Measurements from ENCODE around the gene DMBT1. TPM values are rescaled to one million over a fixed set of nuclear protein-coding genes. Genes with fewer than 3 reads are reported as not detected.

DMBT1 gene
- total RNA-seq, 1 experiment from 2014 or later, result 4.6 TPM

- H3K27me3 Mint-ChIP-seq (ENCODE audit: unreplicated experiment), result peaks cover 18% of the 10 kb centered on the region
- CTCF ChIA-PET, result interaction anchor here (1.3 kb wide), 1 partner anchor 50 kb away, joined by 3 read pairs; no protein-coding TSS in a partner anchor
- H3K9me3 Mint-ChIP-seq (ENCODE audit: low read depth, unreplicated experiment), result no peaks in the 10 kb centered on the region
- TF ChIP-seq CTCF (IDR thresholded peaks at IDR 0.05; ENCODE audit: unreplicated experiment), result no peak
- DNase-seq, result no peak
- no peaks in the 10 kb centered on the region for H3K36me3 Mint-ChIP-seq (ENCODE audit: insufficient read depth, unreplicated experiment)
- H3K27ac Mint-ChIP-seq (ENCODE audit: unreplicated experiment), result no peak overlapping the region
- no peak overlapping the region for H3K4me3 Mint-ChIP-seq (ENCODE audit: low read depth, unreplicated experiment)
- BruUV-seq (replicated peaks), result no TSS peak
- intact Hi-C loops (cut with micrococcal nuclease; ENCODE audit: unreplicated experiment), result no loop called here
- no peaks in the 10 kb centered on the region for H3K4me1 Mint-ChIP-seq (ENCODE audit: low read depth, unreplicated experiment)
These were observed 44.8 kb upstream of the DMBT1 start for GRCh38 chr10:122515588-122516231.

- CTCF ChIA-PET, result interaction anchor here (0.7 kb wide), 1 partner anchor 943 kb away, joined by 4 read pairs; no protein-coding TSS in a partner anchor
- Mint-ChIP-seq H3K4me3 (ENCODE audit: low read depth, unreplicated experiment) (no peak overlapping the region), H3K27ac (ENCODE audit: unreplicated experiment) (no peak overlapping the region)
These were observed 43.8 kb upstream of the DMBT1 start for GRCh38 chr10:122516734-122517133.

GRCh38 chr10:122519144-122519543 lies 41.4 kb upstream of the DMBT1 start:
- no peaks in the 10 kb centered on the region for H3K4me1 Mint-ChIP-seq (ENCODE audit: low read depth, unreplicated experiment)

More at GRCh38 chr10:122516734-122517133, 43.8 kb upstream of the DMBT1 start:
- intact Hi-C loops (cut with micrococcal nuclease; ENCODE audit: unreplicated experiment), result no loop called here
- TF ChIP-seq CTCF (IDR thresholded peaks at IDR 0.05; ENCODE audit: unreplicated experiment), result no peak
- DNase-seq, result no peak
- no peaks in the 10 kb centered on the region for H3K9me3 Mint-ChIP-seq (ENCODE audit: low read depth, unreplicated experiment)
- no peaks in the 10 kb centered on the region for H3K36me3 Mint-ChIP-seq (ENCODE audit: insufficient read depth, unreplicated experiment)
- no TSS peak for BruUV-seq (replicated peaks)
- H3K27me3 Mint-ChIP-seq (ENCODE audit: unreplicated experiment), result peaks cover 25% of the 10 kb centered on the region
- H3K4me1 Mint-ChIP-seq (ENCODE audit: low read depth, unreplicated experiment), result no peaks in the 10 kb centered on the region

GRCh38 chr10:122519873-122520272 lies 40.7 kb upstream of the DMBT1 start:
- intact Hi-C loops (cut with micrococcal nuclease; ENCODE audit: unreplicated experiment), result no loop called here
- CTCF ChIA-PET, result no interaction called here
- no TSS peak for BruUV-seq (replicated peaks)
- Mint-ChIP-seq H3K4me3 (ENCODE audit: low read depth, unreplicated experiment) (no peak overlapping the region), H3K36me3 (ENCODE audit: insufficient read depth, unreplicated experiment) (no peaks in the 10 kb centered on the region), H3K9me3 (ENCODE audit: low read depth, unreplicated experiment) (no peaks in the 10 kb centered on the region), H3K27me3 (ENCODE audit: unreplicated experiment) (peaks cover 56% of the 10 kb centered on the region), H3K27ac (ENCODE audit: unreplicated experiment) (no peak overlapping the region), H3K4me1 (ENCODE audit: low read depth, unreplicated experiment) (no peaks in the 10 kb centered on the region)
- DNase-seq, result no peak
- no peak for TF ChIP-seq CTCF (IDR thresholded peaks at IDR 0.05; ENCODE audit: unreplicated experiment)

More at GRCh38 chr10:122519144-122519543, 41.4 kb upstream of the DMBT1 start:
- no peak overlapping the region for H3K27ac Mint-ChIP-seq (ENCODE audit: unreplicated experiment)
- no peak for DNase-seq
- no peaks in the 10 kb centered on the region for H3K36me3 Mint-ChIP-seq (ENCODE audit: insufficient read depth, unreplicated experiment)
- no TSS peak for BruUV-seq (replicated peaks)
- CTCF ChIA-PET, result no interaction called here
- H3K27me3 Mint-ChIP-seq (ENCODE audit: unreplicated experiment), result peaks cover 49% of the 10 kb centered on the region
- TF ChIP-seq CTCF (IDR thresholded peaks at IDR 0.05; ENCODE audit: unreplicated experiment), result no peak
- H3K4me3 Mint-ChIP-seq (ENCODE audit: low read depth, unreplicated experiment), result no peak overlapping the region
- no peaks in the 10 kb centered on the region for H3K9me3 Mint-ChIP-seq (ENCODE audit: low read depth, unreplicated experiment)
- intact Hi-C loops (cut with micrococcal nuclease; ENCODE audit: unreplicated experiment), result no loop called here

Measured in Calu3 (cell line).